HepG2 (cell line): ENCODE data around the gene S1PR2. TPM values are rescaled to one million over a fixed set of nuclear protein-coding genes. Genes with fewer than 3 reads are reported as not detected.

ENCODE experiments used
- ATAC-seq: fragments of 200-7000 bp; cut with Tn5 transposase; 3 replicates; pipeline ENCODE4 v1.9.1; 2020; ENCODE audit warnings: mild to moderate bottlenecking, moderate library complexity
- BruUV-seq: library from RNA; stranded (reverse); fragments of 400-500 nt; replicated peaks from 2 replicates; lab custom pipeline; 2021; lab: Mats Ljungman, UMichigan
- CTCF ChIA-PET: fragments of 300-600 bp; formaldehyde crosslinking; extraction: SDS; loops from one replicate; lab custom pipeline; 2021; ENCODE audit warnings: low total read pairs, inconsistent platforms, low intra/inter-chr PET ratio; lab: Yijun Ruan, JAX
- POLR2A ChIA-PET: fragments of 350-600 bp; sonication (Branson Sonifier 250); formaldehyde crosslinking; loops from one replicate; lab custom pipeline; 2020; ENCODE audit warnings: antibody characterized with exemption, inconsistent platforms; lab: Yijun Ruan, JAX
- DNase-seq: peaks from one replicate; pipeline ENCODE4 v3.0.0-alpha.2; 2015; ENCODE audit warnings: low spot score
- FAIRE-seq: peaks from 3 replicates; lab custom pipeline; 2011; peaks lifted over from hg19 to GRCh38; lab: Jason Lieb, UNC
- H2AFZ ChIP-seq: one replicate; pipeline ENCODE4 v1.6.1; 2011; ENCODE audit warnings: low read length, inconsistent platforms
- H3K27ac ChIP-seq: fragments of 300-600 bp; 3 replicates; pipeline ENCODE4 v1.8.0; 2011; ENCODE audit warnings: mixed run types, mild to moderate bottlenecking, mixed read lengths, low read length, inconsistent platforms; ENCODE audit not compliant: insufficient read depth; ENCODE audit errors: extremely low read length
- H3K27me3 ChIP-seq, 2 experiments: fragments of 200-600 bp in 1 of 2; 2 replicates in 1 of 2; 3 replicates in 1 of 2; pipeline versions ENCODE4 v1.6.0 to v1.8.0; 2011; ENCODE audit warnings: low read length in 2 of 2, mild to moderate bottlenecking in 2 of 2, moderate library complexity in 2 of 2, inconsistent platforms in 1 of 2; ENCODE audit not compliant: insufficient read depth in 2 of 2, control insufficient read depth in 1 of 2
- H3K36me3 ChIP-seq, 2 experiments: fragments of 200-600 bp in 1 of 2; replicated peaks in 1 of 2; 2 replicates in 1 of 2; 3 replicates in 1 of 2; pipeline versions ENCODE4 v1.5.1 to v1.8.0; 2011; ENCODE audit warnings: low read length in 2 of 2, inconsistent platforms in 1 of 2; ENCODE audit not compliant: insufficient read depth in 2 of 2, control insufficient read depth in 1 of 2
- H3K4me1 ChIP-seq: 2 replicates; pipeline ENCODE4 v1.5.1; 2012; ENCODE audit warnings: low read length, inconsistent platforms; ENCODE audit not compliant: insufficient read depth
- H3K4me2 ChIP-seq: 2 replicates; pipeline ENCODE4 v1.6.0; 2011; ENCODE audit warnings: low read depth, low read length, inconsistent platforms
- H3K4me3 ChIP-seq, 3 experiments: fragments of 200-600 bp in 1 of 3; sonication (generic), shearing (Covaris generic) in 1 of 3; replicated peaks in 1 of 3; 2 replicates each; pipeline ENCODE4 v1.5.1; 2011 to 2016; ENCODE audit warnings: low read length in 3 of 3, inconsistent platforms in 2 of 3, low read depth in 2 of 3, mild to moderate bottlenecking in 2 of 3, control low read depth in 1 of 3, mixed read lengths in 1 of 3; ENCODE audit not compliant: insufficient read depth in 1 of 3
- H3K79me2 ChIP-seq: one replicate; pipeline ENCODE4 v1.6.1; 2011; ENCODE audit warnings: low read length, inconsistent platforms; ENCODE audit not compliant: insufficient read depth
- H3K9ac ChIP-seq: 2 replicates; pipeline ENCODE4 v1.6.0; 2011; ENCODE audit warnings: mild to moderate bottlenecking, low read depth, low read length, inconsistent platforms; ENCODE audit not compliant: insufficient read depth
- H3K9me3 ChIP-seq: 2 replicates; pipeline ENCODE4 v1.5.1; 2012; ENCODE audit warnings: mild to moderate bottlenecking, low read length
- H4K20me1 ChIP-seq: 2 replicates; pipeline ENCODE4 v1.6.0; 2011; ENCODE audit warnings: inconsistent platforms, mild to moderate bottlenecking, low read length, moderate library complexity; ENCODE audit not compliant: insufficient read depth
- CENPBD1 ChIP-seq: sonication (generic); formaldehyde crosslinking; IDR thresholded peaks from 2 replicates; pipeline ENCODE4 v1.8.0; 2022; ENCODE audit warnings: missing genetic modification reagents, low read depth, mild to moderate bottlenecking, borderline replicate concordance
- CREM ChIP-seq, 2 experiments: sonication (generic) in 1 of 2; formaldehyde crosslinking in 1 of 2; IDR thresholded peaks; 2 replicates each; pipeline versions ENCODE4 v1.4.0 to v1.6.1; 2016 to 2020; ENCODE audit warnings: antibody characterized with exemption in 1 of 2, mild to moderate bottlenecking in 1 of 2, missing genetic modification reagents in 1 of 2
- GFI1 ChIP-seq: sonication (generic); formaldehyde crosslinking; IDR thresholded peaks from 2 replicates; pipeline ENCODE4 v1.5.0; 2020; ENCODE audit warnings: missing genetic modification reagents, mild to moderate bottlenecking, borderline replicate concordance
- HHEX ChIP-seq: IDR thresholded peaks from 2 replicates; pipeline ENCODE4 v1.6.1; 2016; ENCODE audit warnings: control low read depth
- JDP2 ChIP-seq: sonication (generic); formaldehyde crosslinking; IDR thresholded peaks from 2 replicates; pipeline ENCODE4 v1.8.1; 2022; ENCODE audit warnings: missing genetic modification reagents, borderline replicate concordance
- ZFP41 ChIP-seq: sonication (generic); formaldehyde crosslinking; IDR thresholded peaks from 2 replicates; pipeline ENCODE4 v1.4.0; 2020; ENCODE audit warnings: mild to moderate bottlenecking, missing genetic modification reagents, borderline replicate concordance
- ZNF550 ChIP-seq: sonication (generic); formaldehyde crosslinking; IDR thresholded peaks from 2 replicates; pipeline ENCODE4 v1.4.0; 2020; ENCODE audit warnings: mild to moderate bottlenecking, missing genetic modification reagents, borderline replicate concordance
- ZNF784 ChIP-seq: sonication (generic); formaldehyde crosslinking; IDR thresholded peaks from 2 replicates; pipeline ENCODE4 v1.5.1; 2020; ENCODE audit warnings: missing genetic modification reagents, mild to moderate bottlenecking, borderline replicate concordance
- WGBS: methylation state at CpG from one replicate; pipeline ENCODE4 v1.1.6; 2017; ENCODE audit warnings: low lambda C conversion rate; 5-methylcytosine and 5-hydroxymethylcytosine counted together
- in situ Hi-C: cut with HindIII; loops from 2 replicates; pipeline ENCODE4 v1.10.0; 2017; ENCODE audit warnings: low pct_unique_long_range_greater_than_20kb; ENCODE audit not compliant: extremely low pct_ligation_motif_present
- intact Hi-C: fragments of 100-400 bp; cut with micrococcal nuclease; formaldehyde crosslinking; loops from one replicate; pipeline ENCODE4 v1.10.0; 2022; ENCODE audit not compliant: unreplicated experiment
- polyA plus RNA-seq, 8 experiments: library from polyadenylated mRNA; depleted of rRNA in 3 of 8; stranded (reverse) in 7 of 8; unstranded in 1 of 8; fragments of >200 nt; fragmentation: Illumina TruSeq in 4 of 8; extraction: Trizol in 4 of 8; gene quantifications; 2 replicates each; pipeline versions ENCODE4 v1.2.1 to v1.2.3, GENCODE V29; 2011 to 2016; ENCODE audit warnings: low read depth in 4 of 8, missing spikeins in 1 of 8, mixed read lengths in 1 of 8; ENCODE audit not compliant: insufficient read depth in 1 of 8
- total RNA-seq, 5 experiments: library from RNA; depleted of rRNA; stranded (reverse); fragments of >200 nt; fragmentation: Illumina TruSeq; extraction: Trizol; gene quantifications; 2 replicates each; pipeline ENCODE4 v1.2.3, GENCODE V29; 2016; ENCODE audit warnings: low read depth in 1 of 5
- TF ChIP-seq, protein P1 (sequence below), 2 experiments: sonication (generic) in 1 of 2; formaldehyde crosslinking in 1 of 2; IDR thresholded peaks; 2 replicates each; pipeline versions ENCODE4 v1.4.0 to v1.6.1; 2018 to 2020; ENCODE audit warnings: missing genetic modification reagents in 2 of 2, borderline replicate concordance in 1 of 2, low read depth in 1 of 2, mild to moderate bottlenecking in 1 of 2, missing biosample characterization in 1 of 2

S1PR2 gene
- total and polyA plus RNA-seq, 2 of the 13 experiments (the other 11 are each of a cell fraction or from before 2014, with no cell fraction given), result 0.91 to 1.3 TPM

DNA sequence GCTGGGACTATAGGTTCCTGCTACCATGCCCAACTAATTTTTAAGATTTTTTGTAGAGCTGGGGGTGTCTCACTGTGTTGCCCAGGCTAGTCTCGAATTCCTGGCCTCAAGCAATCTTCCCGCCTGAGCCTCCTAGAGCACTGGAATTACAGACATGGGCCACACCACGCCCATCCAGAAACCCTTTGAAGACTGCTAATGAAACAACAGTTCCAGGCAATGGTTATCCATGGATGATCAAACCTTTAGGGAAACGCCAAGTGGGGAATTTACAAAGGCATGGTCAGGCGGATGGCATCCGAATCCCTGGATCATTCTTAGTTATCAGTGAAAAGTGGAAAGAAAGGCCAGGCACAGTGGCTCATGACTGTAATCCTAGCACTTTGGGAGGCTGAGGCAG lies 19.4 kb downstream of the S1PR2 start:
- TF ChIP-seq ZNF550, result no peak
- no peak for TF ChIP-seq CREM (IDR thresholded peaks at IDR 0.05)
- TF ChIP-seq CREM (CRISPR knock-in tag; IDR thresholded peaks at IDR 0.05), result no peak
- TF ChIP-seq, protein P1, sequence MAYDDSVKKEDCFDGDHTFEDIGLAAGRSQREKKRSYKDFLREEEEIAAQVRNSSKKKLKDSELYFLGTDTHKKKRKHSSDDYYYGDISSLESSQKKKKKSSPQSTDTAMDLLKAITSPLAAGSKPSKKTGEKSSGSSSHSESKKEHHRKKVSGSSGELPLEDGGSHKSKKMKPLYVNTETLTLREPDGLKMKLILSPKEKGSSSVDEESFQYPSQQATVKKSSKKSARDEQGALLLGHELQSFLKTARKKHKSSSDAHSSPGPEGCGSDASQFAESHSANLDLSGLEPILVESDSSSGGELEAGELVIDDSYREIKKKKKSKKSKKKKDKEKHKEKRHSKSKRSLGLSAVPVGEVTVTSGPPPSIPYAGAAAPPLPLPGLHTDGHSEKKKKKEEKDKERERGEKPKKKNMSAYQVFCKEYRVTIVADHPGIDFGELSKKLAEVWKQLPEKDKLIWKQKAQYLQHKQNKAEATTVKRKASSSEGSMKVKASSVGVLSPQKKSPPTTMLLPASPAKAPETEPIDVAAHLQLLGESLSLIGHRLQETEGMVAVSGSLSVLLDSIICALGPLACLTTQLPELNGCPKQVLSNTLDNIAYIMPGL (CRISPR knock-in tag; IDR thresholded peaks at IDR 0.05; ENCODE audit: borderline replicate concordance in 1 of 2, low read depth in 1 of 2), result no peak
- TF ChIP-seq ZNF784 (CRISPR knock-in tag), result no peak
- no peak for TF ChIP-seq CENPBD1 (CRISPR knock-in tag)
- no peak for TF ChIP-seq HHEX (CRISPR knock-in tag)
- no peak for TF ChIP-seq ZFP41 (CRISPR knock-in tag)
- TF ChIP-seq JDP2, result no peak
- TF ChIP-seq GFI1 (CRISPR knock-in tag), result no peak
- BruUV-seq, result no TSS peak
- no peaks in the 10 kb centered on the region for H3K79me2 ChIP-seq
- FAIRE-seq (no peak), DNase-seq (no peak), ATAC-seq (no peak)
- no peak overlapping the region for H3K9ac ChIP-seq
- WGBS, result 26% methylated on average over 6 of the region's 6 CpGs
- in situ Hi-C loops, result no loop called here
- H3K4me3 ChIP-seq, result no peak overlapping the region
- no peaks in the 10 kb centered on the region for H3K36me3 ChIP-seq
- ChIA-PET POLR2A (no interaction called here), CTCF (no interaction called here)
- intact Hi-C loops, result no loop called here
- no peak overlapping the region for H3K4me2 ChIP-seq
- H4K20me1 ChIP-seq, result no peaks in the 10 kb centered on the region
- H3K4me1 ChIP-seq, result peaks cover 2% of the 10 kb centered on the region
- H2AFZ ChIP-seq, result no peak overlapping the region
- no peak overlapping the region for H3K27ac ChIP-seq
- H3K9me3 ChIP-seq, result no peaks in the 10 kb centered on the region
- H3K27me3 ChIP-seq, result no peaks in the 10 kb centered on the region; a peak in 2 of 5 replicates
